ENCODE results near the gene POLE2. TPM values are rescaled to one million over a fixed set of nuclear protein-coding genes. Genes with fewer than 3 reads are reported as not detected.

POLE2 gene
- total and polyA plus RNA-seq, 2 of the 13 experiments (the other 11 are each of a cell fraction or from before 2014, with no cell fraction given), result 16.6 to 37.0 TPM

DNA sequence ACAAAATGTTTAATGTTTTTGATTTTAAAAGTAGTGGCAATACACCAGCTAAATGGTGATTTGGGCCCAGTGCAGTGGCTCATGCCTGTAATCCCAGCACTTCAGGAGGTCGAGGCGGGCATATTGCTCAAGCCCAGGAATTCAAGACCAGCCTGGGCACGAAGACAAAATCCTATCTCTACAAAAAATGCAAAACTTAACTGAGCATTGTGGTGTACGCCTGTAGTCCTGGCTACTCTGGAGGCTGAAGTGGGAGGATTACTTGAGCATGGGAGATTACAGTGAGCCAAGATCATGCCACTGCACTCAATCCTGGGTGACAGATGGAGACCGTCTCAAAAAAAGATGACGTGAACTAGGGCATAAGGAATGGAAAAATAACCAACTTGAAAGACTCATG, 72.2 kb downstream of the POLE2 start:
- no TSS peak for BruUV-seq (replicated peaks)
- peaks cover 28% of the 10 kb centered on the region for H3K79me2 ChIP-seq (ENCODE audit: insufficient read depth, low read length)

More for the DNA sequence above, 72.2 kb downstream of the POLE2 start:
- Histone ChIP-seq H3K27me3 (ENCODE audit: control insufficient read depth in 1 of 2, insufficient read depth in 2 of 2, low read length in 2 of 2) (no peaks in the 10 kb centered on the region; a peak in 1 of 5 replicates), H3K27ac (ENCODE audit: extremely low read length, insufficient read depth, low read length) (no peak overlapping the region), H4K20me1 (ENCODE audit: insufficient read depth, low read length) (no peaks in the 10 kb centered on the region; the same call in 1 of the 2 replicates), H3K9me3 (ENCODE audit: low read length) (no peaks in the 10 kb centered on the region), H3K36me3 (replicated peaks in 1 of 2; ENCODE audit: control insufficient read depth in 1 of 2, insufficient read depth in 2 of 2, low read length in 2 of 2) (peaks cover 1 to 14% of the 10 kb centered on the region in 2 experiments; a peak in 2 of 5 replicates), H2AFZ (ENCODE audit: low read length) (no peak overlapping the region), H3K9ac (ENCODE audit: insufficient read depth, low read depth, low read length) (no peak overlapping the region), H3K4me2 (ENCODE audit: low read depth, low read length) (no peak overlapping the region), H3K4me1 (ENCODE audit: insufficient read depth, low read length) (peaks cover 34% of the 10 kb centered on the region), H3K4me3 (replicated peaks in 1 of 3; ENCODE audit: insufficient read depth in 1 of 3, low read depth in 2 of 3, low read length in 3 of 3) (no peak overlapping the region)
- in situ Hi-C loops (cut with HindIII; ENCODE audit: extremely low pct_ligation_motif_present, low pct_unique_long_range_greater_than_20kb) (no loop called here), intact Hi-C loops (cut with micrococcal nuclease; ENCODE audit: unreplicated experiment) (no loop called here)
- CTCF ChIA-PET (ENCODE audit: low intra/inter-chr PET ratio, low total read pairs), result no interaction called here
- POLR2A ChIA-PET, result no interaction called here
- ATAC-seq, result no peak
- TF ChIP-seq RBFOX2 (IDR thresholded peaks at IDR 0.05; ENCODE audit: low read depth, low read length), result 0 out of 2 replicates have a peak, but pooled peaks have one; percentile 9
- TF ChIP-seq, protein P1, sequence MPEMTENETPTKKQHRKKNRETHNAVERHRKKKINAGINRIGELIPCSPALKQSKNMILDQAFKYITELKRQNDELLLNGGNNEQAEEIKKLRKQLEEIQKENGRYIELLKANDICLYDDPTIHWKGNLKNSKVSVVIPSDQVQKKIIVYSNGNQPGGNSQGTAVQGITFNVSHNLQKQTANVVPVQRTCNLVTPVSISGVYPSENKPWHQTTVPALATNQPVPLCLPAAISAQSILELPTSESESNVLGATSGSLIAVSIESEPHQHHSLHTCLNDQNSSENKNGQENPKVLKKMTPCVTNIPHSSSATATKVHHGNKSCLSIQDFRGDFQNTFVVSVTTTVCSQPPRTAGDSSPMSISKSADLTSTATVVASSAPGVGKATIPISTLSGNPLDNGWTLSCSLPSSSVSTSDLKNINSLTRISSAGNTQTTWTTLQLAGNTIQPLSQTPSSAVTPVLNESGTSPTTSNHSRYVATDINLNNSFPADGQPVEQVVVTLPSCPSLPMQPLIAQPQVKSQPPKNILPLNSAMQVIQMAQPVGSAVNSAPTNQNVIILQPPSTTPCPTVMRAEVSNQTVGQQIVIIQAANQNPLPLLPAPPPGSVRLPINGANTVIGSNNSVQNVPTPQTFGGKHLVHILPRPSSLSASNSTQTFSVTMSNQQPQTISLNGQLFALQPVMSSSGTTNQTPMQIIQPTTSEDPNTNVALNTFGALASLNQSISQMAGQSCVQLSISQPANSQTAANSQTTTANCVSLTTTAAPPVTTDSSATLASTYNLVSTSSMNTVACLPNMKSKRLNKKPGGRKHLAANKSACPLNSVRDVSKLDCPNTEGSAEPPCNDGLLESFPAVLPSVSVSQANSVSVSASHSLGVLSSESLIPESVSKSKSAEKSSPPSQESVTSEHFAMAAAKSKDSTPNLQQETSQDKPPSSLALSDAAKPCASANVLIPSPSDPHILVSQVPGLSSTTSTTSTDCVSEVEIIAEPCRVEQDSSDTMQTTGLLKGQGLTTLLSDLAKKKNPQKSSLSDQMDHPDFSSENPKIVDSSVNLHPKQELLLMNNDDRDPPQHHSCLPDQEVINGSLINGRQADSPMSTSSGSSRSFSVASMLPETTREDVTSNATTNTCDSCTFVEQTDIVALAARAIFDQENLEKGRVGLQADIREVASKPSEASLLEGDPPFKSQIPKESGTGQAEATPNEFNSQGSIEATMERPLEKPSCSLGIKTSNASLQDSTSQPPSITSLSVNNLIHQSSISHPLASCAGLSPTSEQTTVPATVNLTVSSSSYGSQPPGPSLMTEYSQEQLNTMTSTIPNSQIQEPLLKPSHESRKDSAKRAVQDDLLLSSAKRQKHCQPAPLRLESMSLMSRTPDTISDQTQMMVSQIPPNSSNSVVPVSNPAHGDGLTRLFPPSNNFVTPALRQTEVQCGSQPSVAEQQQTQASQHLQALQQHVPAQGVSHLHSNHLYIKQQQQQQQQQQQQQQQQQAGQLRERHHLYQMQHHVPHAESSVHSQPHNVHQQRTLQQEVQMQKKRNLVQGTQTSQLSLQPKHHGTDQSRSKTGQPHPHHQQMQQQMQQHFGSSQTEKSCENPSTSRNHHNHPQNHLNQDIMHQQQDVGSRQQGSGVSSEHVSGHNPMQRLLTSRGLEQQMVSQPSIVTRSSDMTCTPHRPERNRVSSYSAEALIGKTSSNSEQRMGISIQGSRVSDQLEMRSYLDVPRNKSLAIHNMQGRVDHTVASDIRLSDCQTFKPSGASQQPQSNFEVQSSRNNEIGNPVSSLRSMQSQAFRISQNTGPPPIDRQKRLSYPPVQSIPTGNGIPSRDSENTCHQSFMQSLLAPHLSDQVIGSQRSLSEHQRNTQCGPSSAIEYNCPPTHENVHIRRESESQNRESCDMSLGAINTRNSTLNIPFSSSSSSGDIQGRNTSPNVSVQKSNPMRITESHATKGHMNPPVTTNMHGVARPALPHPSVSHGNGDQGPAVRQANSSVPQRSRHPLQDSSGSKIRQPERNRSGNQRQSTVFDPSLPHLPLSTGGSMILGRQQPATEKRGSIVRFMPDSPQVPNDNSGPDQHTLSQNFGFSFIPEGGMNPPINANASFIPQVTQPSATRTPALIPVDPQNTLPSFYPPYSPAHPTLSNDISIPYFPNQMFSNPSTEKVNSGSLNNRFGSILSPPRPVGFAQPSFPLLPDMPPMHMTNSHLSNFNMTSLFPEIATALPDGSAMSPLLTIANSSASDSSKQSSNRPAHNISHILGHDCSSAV (CRISPR knock-in tag; IDR thresholded peaks at IDR 0.05; ENCODE audit: borderline replicate concordance), result no peak
- FAIRE-seq, result no peak
- WGBS (ENCODE audit: low lambda C conversion rate), result 94% methylated on average over 6 of the region's 6 CpGs
- no peak for DNase-seq (ENCODE audit: low spot score)
